HG03097 (cell line): ENCODE data around the gene OSBPL8.

ENCODE experiments used
- ATAC-seq: cut with Tn5 transposase; IDR thresholded peaks from one replicate; pipeline ENCODE4 v1.9.1; 2021; ENCODE audit not compliant: unreplicated experiment, low FRiP score

The OSBPL8 gene

GRCh38 chr12:76318773-76319594, 240.6 kb downstream of the OSBPL8 start:
- ATAC-seq: no peak

- ATAC-seq: no peak
Observed at GRCh38 chr12:76317976-76318375, 241.6 kb downstream of the OSBPL8 start.

- ATAC-seq: no peak
Observed at GRCh38 chr12:76316468-76316867, 243.1 kb downstream of the OSBPL8 start.

GRCh38 chr12:76313299-76313698, 246.3 kb downstream of the OSBPL8 start:
- no peak for ATAC-seq

- ATAC-seq: no peak
Observed at GRCh38 chr12:76312315-76312714, 247.3 kb downstream of the OSBPL8 start.

GRCh38 chr12:76311796-76312195, 247.8 kb downstream of the OSBPL8 start:
- ATAC-seq: no peak

GRCh38 chr12:76310110-76310509, 249.5 kb downstream of the OSBPL8 start:
- ATAC-seq: no peak

- no peak for ATAC-seq
Observed at GRCh38 chr12:76308866-76309265, 250.7 kb downstream of the OSBPL8 start.

- no peak for ATAC-seq
Observed at GRCh38 chr12:76307083-76307482, 252.5 kb downstream of the OSBPL8 start.

GRCh38 chr12:76303989-76304460, 255.5 kb downstream of the OSBPL8 start:
- ATAC-seq: no peak

- no peak for ATAC-seq
Observed at GRCh38 chr12:76303365-76303764, 256.2 kb downstream of the OSBPL8 start.
